HG03575 (cell line): Measurements from ENCODE around the gene SMG9.

Experiments used
- ATAC-seq: cut with Tn5 transposase; IDR thresholded peaks from one replicate; pipeline ENCODE4 v1.9.1; 2021; ENCODE audit not compliant: unreplicated experiment, insufficient number of reproducible peaks, low FRiP score; ENCODE audit errors: extremely low read depth

Gene SMG9

GRCh38 chr19:43731346-43731745, 23.4 kb downstream of the SMG9 start:
- no peak for ATAC-seq

- ATAC-seq, result no peak
Measured at GRCh38 chr19:43729919-43730318, 24.8 kb downstream of the SMG9 start.

- no peak for ATAC-seq
Measured at GRCh38 chr19:43727593-43727853, 27.2 kb downstream of the SMG9 start.

- ATAC-seq, result no peak
Measured at GRCh38 chr19:43726736-43727592, 27.8 kb downstream of the SMG9 start.

GRCh38 chr19:43725468-43725867, 29.3 kb downstream of the SMG9 start:
- ATAC-seq, result no peak

- ATAC-seq, result no peak
Measured at GRCh38 chr19:43724896-43725295, 29.9 kb downstream of the SMG9 start.

GRCh38 chr19:43723588-43723987, 31.2 kb downstream of the SMG9 start:
- ATAC-seq, result no peak

- ATAC-seq, result no peak
Measured at GRCh38 chr19:43721469-43722048, 33.2 kb downstream of the SMG9 start.

GRCh38 chr19:43720936-43721335, 33.8 kb downstream of the SMG9 start:
- no peak for ATAC-seq

GRCh38 chr19:43719918-43720317, 34.8 kb downstream of the SMG9 start:
- no peak for ATAC-seq

- no peak for ATAC-seq
Measured at GRCh38 chr19:43719378-43719868, 35.3 kb downstream of the SMG9 start.

GRCh38 chr19:43718627-43719377, 36.0 kb downstream of the SMG9 start:
- no peak for ATAC-seq

- no peak for ATAC-seq
Measured at GRCh38 chr19:43715776-43716175, 39.0 kb downstream of the SMG9 start, which contains the start of gene IRGC. Gene IRGC (plus strand): TSS chr19:43716076. CDS start chr19:43718559, 2,483 bp downstream.

- ATAC-seq, result no peak
Measured at GRCh38 chr19:43713208-43713607, 41.6 kb downstream of the SMG9 start.

- no peak for ATAC-seq
Measured at GRCh38 chr19:43711751-43712355, 42.9 kb downstream of the SMG9 start.

- ATAC-seq, result no peak
Measured at GRCh38 chr19:43708716-43709115, 46.0 kb downstream of the SMG9 start.

- ATAC-seq, result no peak
Measured at GRCh38 chr19:43707158-43707712, 47.5 kb downstream of the SMG9 start.

- ATAC-seq, result no peak
Measured at GRCh38 chr19:43705729-43706128, 49.0 kb downstream of the SMG9 start.

GRCh38 chr19:43704002-43704705, 50.6 kb downstream of the SMG9 start:
- ATAC-seq, result no peak
